ENCODE measurements around the gene CCNB1IP1.
"Not testable (repeated sequence)": the region's sequence is repeated elsewhere in the genome, so short reads cannot be mapped to it uniquely, and the experiment has no call there.

CCNB1IP1 gene, protein sequence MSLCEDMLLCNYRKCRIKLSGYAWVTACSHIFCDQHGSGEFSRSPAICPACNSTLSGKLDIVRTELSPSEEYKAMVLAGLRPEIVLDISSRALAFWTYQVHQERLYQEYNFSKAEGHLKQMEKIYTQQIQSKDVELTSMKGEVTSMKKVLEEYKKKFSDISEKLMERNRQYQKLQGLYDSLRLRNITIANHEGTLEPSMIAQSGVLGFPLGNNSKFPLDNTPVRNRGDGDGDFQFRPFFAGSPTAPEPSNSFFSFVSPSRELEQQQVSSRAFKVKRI

DNA sequence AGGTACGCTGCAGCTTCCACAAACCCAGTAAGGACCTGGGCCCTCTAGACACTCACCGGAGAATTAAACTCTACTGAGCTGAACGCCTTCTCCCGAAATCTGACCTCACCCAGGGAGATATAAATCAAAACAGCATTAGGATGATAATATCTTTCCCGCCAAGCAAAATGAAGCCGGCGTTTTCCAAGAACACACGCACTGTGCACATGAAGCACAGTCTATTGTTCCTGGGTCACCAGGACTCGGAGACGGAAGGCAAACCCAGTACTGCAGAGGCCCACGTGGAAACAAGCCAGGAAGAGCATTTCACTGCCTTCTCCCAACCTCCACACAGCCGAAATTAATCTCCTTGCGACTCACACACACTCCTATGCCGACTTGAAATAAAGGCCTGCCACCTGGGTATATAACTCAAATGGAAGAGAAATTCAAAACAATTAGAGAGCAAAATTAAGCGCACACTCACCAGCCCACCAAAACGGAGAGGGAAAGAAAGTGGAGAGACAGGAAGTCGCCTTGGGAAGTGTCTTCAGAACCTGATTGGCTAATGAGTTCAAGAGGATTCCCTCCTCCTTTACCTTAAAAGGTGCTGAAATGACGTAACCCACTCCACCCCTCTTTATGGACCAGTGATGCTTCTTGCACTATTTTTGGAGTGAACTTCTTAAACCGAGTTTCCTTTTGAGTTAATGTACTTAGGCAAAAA, at the start of gene CCNB1IP1:
Gene CCNB1IP1, minus strand, starts transcription at position 492 of the 706 bp plus-strand sequence. CDS start 16,756 bp downstream, outside the sequence.
- DNase-seq: peak in 45 of 51 donors; percentile 3 to 88 (median 40)

DNA sequence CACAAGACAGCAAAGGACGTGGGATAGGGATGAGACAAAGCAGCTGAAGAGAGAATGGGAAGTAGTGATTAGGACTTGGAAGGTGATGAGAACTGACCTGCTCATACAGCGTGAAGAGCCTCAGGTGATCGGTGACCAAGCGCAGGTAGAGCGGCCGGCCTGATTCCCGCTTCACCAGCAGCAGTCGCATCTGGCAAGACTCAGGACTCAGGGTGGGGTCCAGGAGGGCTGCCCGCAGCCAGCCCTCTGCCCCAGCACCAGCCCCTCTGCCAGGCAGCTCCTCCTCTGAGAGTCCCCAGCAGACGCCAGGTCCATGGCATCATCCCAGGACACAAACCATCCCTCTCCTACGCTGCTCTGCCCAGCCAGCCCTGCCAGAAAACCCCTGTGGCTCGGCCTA, 49.4 kb upstream of the CCNB1IP1 start:
- no peak for DNase-seq

DNA sequence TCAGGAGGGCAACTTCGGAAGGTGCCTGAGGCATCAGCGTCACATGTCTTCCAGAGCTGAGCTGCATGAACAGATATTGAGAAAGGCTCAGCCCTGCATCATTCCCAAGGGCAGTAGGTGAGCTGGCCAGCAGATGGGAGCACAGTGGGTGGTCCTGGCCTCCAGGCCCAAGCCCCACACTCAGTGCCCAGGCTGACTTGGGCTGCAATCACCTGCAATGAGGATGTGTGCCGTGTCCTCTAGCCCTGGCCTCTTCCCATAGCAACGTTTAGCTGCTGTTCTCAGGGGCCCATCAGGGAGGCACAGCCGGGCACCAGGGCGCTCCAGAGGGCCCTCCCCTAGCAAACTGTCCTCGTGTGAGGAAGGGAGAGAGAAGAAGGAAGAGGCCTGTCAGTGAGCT, 48.3 kb upstream of the CCNB1IP1 start:
- DNase-seq: no peak

DNA sequence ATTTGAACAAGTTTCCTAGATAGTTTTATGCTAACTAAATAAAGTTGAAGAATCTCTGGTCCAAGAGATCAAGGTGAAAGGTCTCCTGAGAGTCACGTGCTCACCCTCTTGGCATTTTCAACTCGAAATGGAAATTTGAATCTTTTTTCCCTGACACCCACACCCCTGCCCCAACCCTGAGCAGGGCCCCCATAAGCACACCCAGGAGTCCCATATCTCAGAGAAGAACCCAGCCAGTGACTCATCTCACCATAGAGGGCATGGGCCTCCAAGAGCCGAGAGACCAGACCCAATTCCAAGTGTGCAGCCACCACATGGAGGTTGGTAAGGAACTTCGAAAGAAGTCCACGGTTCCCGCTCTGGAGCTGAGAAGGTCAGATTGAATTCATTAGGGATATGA, 47.6 kb upstream of the CCNB1IP1 start:
- DNase-seq: no peak

DNA sequence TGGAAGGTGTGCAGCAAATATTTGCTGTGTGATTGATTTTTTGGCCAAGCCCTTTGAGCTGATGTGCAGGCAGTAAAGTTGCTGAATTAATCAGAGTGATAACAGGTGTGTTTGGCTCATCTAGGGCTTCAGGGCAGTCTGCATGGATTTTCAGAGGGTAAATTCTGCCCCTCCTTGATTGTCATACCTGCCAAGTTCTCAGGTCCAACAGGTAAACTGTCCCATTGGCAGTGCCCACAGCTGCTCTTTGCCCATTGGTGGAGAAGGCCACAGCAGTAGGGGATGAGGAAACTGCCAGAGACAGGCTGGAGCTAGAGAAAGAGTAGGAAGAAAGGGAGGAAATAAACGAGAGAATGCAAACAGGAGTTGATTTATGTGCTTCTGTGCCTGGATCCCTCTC, 46.7 kb upstream of the CCNB1IP1 start:
- DNase-seq: no peak

DNA sequence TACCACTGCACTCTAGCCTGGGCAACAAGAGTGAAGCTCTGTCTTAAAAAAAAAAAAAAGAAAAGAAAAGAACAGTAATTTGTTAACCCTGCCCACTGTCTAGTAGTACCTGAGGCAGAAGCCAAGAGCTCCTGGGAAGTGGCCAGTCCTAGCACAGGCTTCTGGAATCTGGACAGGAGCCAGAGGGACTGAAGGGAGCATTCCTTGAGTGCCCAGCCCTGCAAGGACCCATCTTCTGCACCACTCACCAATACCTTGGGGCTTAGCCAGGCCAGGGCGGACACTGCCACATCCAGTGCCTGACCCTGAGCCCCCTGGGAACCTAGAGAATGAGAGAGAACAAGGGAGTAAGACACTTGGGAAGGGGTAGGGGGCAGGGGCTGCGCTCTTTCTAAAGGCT, 44.1 kb upstream of the CCNB1IP1 start:
- no peak for DNase-seq

DNA sequence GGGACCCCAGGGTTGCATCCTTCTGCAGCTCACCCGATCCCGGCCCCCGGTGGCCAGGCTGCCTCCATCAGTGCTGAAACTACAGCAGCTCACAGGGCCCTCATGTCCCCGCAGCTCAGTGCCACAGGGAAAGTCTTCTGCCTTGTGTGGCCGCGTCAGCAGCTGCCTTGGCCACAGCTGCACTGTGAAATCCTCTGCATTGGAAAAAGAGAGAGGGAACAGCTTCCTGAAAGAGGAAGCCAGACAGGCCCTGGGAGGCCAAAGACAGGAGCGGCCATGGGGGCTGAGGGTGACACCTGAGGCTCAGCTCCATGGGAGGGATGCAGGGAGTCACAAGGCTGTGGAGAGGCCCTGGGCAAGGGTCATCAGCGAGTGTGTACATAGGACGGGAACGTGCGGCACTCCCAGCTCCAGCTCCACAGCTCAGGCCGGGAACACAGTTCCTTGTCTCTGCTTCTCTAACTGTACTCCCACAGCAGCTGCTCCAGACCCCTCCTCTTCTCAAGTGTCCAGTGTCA, 43.1 kb upstream of the CCNB1IP1 start:
- no peak for DNase-seq

DNA sequence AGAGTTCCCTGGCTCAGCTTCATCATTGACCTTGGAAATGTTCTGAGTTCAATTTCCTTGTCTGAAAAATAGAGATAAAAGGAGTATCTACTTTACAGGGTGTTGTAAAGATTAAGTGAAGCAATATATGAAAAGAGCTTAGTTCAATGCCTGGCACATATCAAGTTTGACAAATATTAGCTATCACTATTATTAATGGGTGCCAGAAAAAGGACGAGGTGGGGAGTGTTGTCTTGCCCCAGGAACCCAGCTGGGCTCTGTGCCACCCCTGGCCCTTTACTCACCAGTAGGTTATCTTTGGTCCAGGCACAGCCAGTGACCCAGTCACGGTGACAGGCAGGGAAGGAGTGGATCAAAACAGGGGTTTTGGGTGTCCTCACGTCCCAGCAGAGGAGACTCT, 42.4 kb upstream of the CCNB1IP1 start:
- DNase-seq: no peak

DNA sequence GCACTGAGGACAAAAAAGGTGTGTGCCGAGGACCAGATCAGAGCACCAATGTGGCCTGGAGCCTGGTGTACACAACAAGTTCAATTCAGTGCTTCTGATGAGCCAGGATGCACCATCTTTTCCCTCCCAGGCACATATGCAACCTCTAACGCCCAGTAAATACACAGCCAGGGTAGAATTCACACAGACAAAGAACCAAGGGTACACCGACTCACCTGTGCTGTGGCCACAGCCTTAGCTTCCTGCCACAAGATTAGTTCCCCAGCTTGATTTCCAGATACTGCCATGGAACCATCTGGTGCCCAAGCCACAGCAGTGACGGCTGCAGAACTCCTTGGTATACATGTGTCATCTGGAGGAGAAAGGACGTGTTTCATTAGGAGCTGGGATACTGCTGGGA, 39.7 kb upstream of the CCNB1IP1 start:
- DNase-seq: no peak

DNA sequence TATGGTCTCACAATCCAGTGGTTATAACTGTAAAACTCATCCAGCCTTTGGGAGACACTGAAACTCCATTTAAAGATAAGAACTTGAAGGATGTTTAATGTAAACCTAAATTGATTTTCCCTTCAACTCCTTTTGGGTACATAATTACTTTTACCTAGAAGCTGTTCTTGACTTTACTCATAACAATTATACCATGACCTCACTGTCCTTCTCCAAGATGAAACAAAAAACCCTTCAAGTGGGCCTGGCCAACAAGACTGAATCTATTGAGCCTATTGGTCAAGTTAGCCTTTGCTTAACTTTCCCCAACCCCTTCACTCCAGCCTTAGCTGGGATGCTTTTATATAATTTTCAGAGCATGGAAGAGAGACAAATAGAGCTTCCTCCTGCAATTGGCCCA, 32.8 kb upstream of the CCNB1IP1 start:
- DNase-seq: no peak

DNA sequence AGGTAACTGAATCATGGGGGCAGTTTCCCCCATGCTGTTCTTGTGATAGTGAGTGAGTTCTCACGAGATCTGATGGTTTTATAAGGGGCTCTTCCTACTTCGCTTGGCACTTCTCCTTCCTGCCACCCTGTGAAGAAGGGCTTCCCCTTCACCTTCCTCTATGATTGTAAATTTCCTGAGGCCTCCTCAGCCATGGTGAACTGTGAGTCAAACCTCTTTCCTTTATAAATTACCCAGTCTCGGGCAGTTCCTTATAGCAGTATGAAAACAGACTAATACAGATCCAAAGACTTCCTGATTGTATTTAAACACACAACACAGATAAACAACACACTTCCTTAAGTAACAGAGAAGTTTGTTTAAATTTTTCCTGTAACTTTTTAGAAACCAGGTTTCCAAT, 25.4 kb upstream of the CCNB1IP1 start:
- DNase-seq: not testable (repeated sequence)

DNA sequence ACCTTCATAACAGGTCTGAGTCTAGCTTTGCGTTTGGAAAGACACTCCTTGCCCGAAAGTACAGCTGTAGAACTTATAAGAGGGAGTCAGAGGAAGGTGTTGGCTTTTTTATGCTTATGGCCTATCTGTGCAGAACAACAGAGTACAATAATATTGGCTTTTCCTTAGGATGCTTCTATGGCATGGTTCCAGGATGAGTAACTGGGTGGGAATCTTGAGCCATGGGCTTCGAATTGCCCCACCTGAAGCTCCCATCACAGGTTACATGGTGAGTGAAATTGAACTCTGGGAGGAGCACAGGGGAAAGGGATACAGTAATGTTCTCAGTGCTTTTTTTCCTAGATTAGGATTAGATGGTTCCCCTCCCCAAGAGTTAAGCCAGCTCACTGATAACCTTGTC, 23.3 kb upstream of the CCNB1IP1 start:
- DNase-seq: no peak

DNA sequence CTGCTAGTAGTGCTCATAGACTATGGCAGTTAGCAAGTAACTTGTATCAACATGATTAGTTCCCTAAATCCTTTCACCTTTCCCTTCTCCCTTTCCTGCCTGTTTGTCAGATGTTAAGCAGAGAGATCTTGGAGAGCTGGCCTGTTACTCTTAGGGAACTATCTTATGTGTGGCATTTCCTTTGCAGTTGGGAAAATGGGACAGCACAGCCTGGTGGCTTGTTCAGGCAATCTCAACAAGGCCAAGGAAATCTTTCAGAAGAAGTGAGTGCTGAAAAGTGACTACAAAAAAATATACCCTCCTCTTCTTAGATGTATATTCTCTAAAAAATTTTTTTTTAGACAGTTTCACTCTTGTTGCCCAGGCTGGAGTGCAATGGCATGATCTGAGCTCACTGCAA, 17.8 kb upstream of the CCNB1IP1 start:
- DNase-seq: no peak

DNA sequence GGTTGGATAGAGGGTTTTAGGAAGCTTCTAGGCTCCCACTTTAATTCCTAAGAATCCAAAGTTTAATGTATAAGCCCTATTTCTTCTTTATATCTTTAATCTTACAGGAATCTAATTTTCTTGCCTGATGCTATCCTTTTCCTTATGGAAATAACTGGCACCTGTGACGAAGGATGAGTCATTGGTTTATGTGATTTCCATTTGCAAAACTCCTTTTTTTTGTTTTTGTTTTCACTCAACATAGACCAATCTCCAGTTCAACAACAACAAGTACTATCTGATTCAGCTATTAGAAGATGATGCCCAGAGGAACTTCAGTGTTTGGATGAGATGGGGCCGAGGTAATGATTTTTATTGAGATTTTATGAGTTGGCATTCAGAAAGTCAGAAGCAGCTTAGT, 17.2 kb upstream of the CCNB1IP1 start:
- DNase-seq: no peak

DNA sequence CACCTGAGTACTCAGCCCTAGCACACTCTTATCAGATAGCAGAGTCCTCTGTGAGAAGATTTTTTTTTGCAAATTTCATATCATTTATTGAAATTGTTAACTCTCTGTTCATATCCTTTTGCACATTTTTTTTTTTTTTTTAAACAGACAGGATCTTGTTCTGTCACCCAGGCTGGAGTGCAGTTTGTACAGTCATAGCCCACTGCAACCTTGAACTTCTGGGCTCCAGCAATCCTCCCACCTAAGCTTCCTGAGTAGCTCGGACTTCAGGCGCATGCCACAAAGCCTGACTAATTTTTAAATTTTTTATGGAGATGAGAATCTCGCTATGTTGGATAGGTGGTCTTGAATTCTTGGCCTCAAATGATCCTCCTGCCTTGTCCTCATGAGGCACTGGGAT, 14.7 kb upstream of the CCNB1IP1 start:
- no peak for DNase-seq

DNA sequence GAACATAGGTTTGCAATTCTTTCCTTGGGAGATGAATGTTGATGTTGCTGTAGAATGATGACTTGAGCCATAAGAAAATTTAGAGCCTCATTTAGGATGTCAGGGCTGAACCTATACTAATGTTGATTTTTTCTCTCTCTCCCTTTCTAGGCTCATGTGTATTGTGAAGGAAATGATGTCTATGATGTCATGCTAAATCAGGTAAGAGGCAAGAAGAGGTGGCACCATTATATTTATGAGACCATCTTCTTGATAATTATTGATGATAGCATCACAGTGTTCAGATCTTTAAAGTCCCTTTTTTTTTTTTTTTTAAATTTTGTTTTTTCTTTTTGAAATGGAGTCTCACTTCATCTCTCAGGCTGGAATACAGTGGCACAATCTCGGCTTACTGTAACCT, 13.6 kb upstream of the CCNB1IP1 start:
- DNase-seq: no peak

DNA sequence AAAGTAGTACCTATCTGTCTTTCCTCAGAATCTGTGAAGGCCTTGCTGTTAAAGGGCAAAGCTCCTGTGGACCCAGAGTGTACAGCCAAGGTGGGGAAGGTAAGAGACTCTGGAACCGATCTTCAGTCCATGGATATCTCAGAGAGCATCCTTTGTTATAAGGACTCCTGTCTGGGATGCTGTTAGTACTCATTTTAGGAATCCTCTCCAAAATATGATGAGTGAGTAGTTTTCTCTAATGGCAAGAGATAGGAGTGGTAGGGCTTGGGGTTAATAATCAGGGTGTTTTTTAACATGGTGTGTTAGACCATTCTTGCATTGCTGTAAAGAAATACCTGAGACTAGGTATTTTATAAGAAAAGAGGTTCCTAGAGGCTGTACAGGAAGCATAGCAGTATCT, 12.3 kb upstream of the CCNB1IP1 start:
- DNase-seq: no peak

DNA sequence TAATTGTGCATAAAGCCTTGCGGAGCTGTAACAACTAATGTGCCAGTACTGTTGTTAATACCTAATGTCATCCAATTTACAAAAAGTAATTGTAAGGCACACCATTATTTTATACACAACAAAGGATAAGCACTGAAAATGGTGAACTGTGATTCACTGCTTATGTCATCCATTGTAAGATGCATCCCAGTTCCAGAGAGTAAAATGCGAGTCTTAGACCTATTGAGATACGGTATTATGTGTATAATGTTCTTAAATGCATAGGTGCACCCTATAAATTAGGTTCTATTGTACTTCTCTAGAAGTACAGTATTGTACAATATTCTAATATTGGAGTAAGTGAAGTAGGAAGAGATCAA, 10.8 kb upstream of the CCNB1IP1 start:
- no peak for DNase-seq

DNA sequence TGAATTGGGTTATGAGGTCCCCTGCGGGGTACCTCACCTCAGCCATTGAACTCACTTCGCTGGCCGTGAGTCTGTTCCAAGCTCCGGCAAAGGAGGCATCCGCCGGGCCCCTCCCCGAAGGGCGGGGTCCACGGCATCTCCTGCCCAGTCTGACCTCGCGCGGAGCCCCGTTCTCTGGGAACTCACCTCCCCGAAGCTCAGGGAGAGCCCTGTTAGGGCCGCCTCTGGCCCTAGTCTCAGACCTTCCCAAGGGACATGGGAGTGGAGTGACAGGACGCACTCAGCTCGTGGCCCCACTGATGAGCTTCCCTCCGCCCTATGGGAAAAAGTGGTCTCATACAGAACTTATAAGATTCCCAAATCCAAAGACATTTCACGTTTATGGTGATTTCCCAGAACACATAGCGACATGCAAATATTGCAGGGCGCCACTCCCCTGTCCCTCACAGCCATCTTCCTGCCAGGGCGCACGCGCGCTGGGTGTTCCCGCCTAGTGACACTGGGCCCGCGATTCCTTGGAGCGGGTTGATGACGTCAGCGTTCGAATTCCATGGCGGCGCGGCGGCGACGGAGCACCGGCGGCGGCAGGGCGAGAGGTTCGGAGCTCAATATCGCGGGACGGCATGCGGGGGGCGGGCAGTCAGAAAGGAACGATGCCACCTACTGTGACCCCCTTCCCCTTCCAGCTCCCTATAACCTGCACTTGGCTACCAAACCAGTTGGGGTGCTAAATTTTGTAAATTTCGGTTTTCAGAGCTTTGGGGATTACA, 10.2 kb upstream of the CCNB1IP1 start, which contains the start of gene PARP2:
Gene PARP2, plus strand, starts transcription at position 544 of the 770 bp plus-strand sequence. Its CDS starts 7 bp downstream, at position 551.
- DNase-seq: peak; percentile 61 to 100 (median 98)

DNA sequence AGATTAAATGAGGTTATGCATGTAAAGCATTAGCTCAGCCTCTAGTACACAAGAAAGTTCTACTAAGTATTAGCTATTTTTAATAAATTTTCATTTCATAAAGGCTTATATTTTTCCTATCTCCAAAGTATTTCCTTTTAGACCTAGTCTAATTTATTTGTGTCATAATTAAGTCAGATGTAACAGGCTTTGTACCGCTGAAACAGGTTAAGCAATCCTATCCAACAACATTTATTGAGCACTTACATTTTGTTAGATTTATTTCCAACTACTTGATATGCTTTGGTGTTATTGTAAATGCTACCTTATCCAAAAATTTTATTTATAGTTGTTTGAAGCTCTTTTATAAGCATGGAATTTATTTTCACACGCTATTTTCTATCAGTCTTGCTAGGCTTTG, 8.6 kb upstream of the CCNB1IP1 start:
- DNase-seq: no peak

DNA sequence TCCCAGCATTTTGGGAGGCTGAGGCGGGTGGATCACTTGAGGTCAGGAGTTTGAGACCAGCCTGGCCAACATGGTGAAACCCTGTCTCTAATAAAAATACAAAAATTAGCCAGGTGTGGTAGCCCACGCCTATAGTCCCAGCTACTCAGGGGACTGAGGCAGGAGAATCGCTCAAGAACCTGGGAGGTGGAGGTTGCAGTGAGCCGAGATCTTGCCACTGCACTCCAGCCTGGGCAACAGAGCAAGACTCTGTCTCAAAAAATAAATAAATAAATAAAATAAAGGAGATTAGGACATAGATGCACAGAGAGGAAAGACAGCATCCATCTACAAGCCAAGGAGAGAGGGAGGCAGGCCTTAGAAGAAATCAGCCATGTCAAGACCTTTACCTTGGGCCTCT, 8.0 kb upstream of the CCNB1IP1 start:
- DNase-seq: not testable (repeated sequence)

DNA sequence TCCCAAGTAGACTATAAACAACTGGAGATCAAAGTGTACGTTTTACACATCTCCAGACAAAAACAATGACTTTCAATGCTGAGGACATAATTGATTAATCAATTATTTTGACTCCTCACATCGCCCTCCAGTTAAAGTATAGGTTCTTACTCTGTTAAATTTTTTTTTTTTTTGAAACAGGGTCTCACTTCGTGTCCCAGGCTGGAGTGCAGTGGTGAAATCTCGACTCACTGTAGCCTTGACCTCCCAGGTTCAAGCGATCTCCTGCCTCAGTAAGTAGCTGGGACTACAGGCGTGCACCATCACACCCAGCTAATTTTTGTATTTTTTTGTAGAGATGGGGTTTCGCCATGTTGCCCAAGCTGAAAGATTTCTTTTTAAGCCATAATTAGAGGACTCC, 938 bp upstream of the CCNB1IP1 start:
- DNase-seq: no peak

All from hypothalamus (tissue), 51 donors.